ENCODE measurements around the gene MUCL1.

Gene MUCL1, protein sequence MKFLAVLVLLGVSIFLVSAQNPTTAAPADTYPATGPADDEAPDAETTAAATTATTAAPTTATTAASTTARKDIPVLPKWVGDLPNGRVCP

DNA sequence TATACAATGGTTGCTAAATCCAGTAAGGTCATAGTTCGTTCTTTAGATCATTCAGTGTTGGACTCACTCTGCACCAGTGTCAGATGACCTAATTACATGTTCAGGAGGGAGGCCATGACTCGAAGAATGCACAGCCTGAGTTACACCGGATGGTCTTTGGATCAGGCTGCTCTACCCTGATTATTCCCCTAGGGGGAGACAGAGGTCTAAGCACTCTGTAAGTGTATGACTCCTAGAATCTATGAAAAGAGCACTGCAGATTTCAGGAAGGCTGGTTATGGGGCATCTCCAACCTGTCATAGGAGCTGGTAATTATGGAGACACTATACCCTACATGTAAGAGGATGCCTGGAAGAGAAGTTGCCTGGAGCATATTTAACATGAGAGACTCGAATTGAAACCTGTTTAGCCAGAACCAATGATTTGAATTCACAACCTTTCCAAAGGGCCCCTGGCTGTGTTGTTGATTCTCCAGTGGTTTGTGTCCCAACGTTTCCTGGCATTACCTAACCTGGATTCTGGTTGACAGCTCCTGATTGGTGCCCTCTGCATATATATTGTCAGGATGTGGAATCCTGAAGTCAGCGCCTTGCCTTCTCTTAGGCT, at the start of gene MUCL1:
Gene MUCL1, plus strand, starts transcription at position 584 of the 606 bp plus-strand sequence. CDS start 67 bp downstream, outside the sequence.
- Histone ChIP-seq H3K36me3 (ENCODE audit: control insufficient read depth, insufficient read depth, low read length) (no peaks in the 10 kb centered on the region), H3K4me1 (ENCODE audit: control insufficient read depth, insufficient read depth, low read length) (no peaks in the 10 kb centered on the region), H3K4me3 (ENCODE audit: low read length) (no peak within 1 kb of the TSS), H3K27me3 (ENCODE audit: control insufficient read depth, insufficient read depth, low read length) (no peaks in the 10 kb centered on the region), H3K9ac (ENCODE audit: low read length) (no peak within 1 kb of the TSS), H3K27ac (ENCODE audit: low read depth, low read length) (no peak within 1 kb of the TSS)

GRCh38 chr12:54821676-54822075, 32.6 kb upstream of the MUCL1 start:
- Histone ChIP-seq H3K4me1 (ENCODE audit: control insufficient read depth, insufficient read depth, low read length) (no peaks in the 10 kb centered on the region), H3K36me3 (ENCODE audit: control insufficient read depth, insufficient read depth, low read length) (no peaks in the 10 kb centered on the region), H3K27me3 (ENCODE audit: control insufficient read depth, insufficient read depth, low read length) (no peaks in the 10 kb centered on the region), H3K4me3 (ENCODE audit: low read length) (no peak overlapping the region), H3K9ac (ENCODE audit: low read length) (no peak overlapping the region), H3K27ac (ENCODE audit: low read depth, low read length) (no peak overlapping the region)

- Histone ChIP-seq H3K4me1 (ENCODE audit: control insufficient read depth, insufficient read depth, low read length) (no peaks in the 10 kb centered on the region), H3K4me3 (ENCODE audit: low read length) (no peak overlapping the region), H3K9ac (ENCODE audit: low read length) (no peak overlapping the region), H3K27me3 (ENCODE audit: control insufficient read depth, insufficient read depth, low read length) (no peaks in the 10 kb centered on the region), H3K36me3 (ENCODE audit: control insufficient read depth, insufficient read depth, low read length) (no peaks in the 10 kb centered on the region), H3K27ac (ENCODE audit: low read depth, low read length) (no peak overlapping the region)
Observed at GRCh38 chr12:54824402-54824801, 29.9 kb upstream of the MUCL1 start.

DNA sequence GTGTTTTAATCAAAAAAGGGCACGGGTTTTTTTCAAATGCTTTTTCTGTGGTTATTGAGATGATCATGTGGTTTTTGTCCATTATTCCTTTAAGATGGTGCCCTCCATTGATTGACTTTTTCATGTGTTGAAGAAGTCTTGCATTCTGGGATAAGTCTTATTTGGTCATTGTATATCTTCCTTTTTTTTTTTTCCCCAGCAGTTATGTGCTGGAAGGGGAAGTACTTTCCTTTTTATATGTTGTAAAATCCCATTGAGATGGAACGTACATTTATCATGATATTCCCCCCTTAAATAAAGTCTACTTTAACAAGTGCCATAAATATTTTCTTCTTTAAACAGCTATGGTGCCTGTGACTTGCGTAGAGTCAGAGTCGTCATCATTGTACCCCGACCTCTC, 24.8 kb upstream of the MUCL1 start:
- Histone ChIP-seq H3K4me1 (ENCODE audit: control insufficient read depth, insufficient read depth, low read length) (no peaks in the 10 kb centered on the region), H3K9ac (ENCODE audit: low read length) (no peak overlapping the region), H3K27ac (ENCODE audit: low read depth, low read length) (no peak overlapping the region), H3K36me3 (ENCODE audit: control insufficient read depth, insufficient read depth, low read length) (no peaks in the 10 kb centered on the region), H3K4me3 (ENCODE audit: low read length) (no peak overlapping the region), H3K27me3 (ENCODE audit: control insufficient read depth, insufficient read depth, low read length) (no peaks in the 10 kb centered on the region)

DNA sequence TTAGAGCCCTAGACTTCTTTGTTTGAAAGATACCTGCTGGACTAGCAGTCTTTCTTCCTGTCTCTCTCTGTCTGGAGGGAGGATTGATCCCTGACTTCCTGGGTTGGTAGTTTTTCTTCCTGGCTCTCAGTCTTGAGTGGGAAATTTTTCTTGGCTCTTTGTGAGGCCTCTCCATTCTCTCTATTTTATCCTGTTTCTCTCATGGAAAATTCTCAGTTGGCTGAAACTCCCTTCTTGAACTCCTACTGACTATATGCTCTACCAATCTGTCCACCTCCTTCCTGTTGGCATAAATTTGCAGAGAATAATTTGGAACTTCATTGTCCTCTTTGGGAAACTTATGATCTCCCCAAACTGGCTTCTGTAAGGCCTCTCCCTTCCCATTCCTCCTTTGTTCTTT, 24.1 kb upstream of the MUCL1 start:
- H3K27ac ChIP-seq (ENCODE audit: low read depth, low read length), result no peak overlapping the region
- no peak overlapping the region for H3K9ac ChIP-seq (ENCODE audit: low read length)
- H3K27me3 ChIP-seq (ENCODE audit: control insufficient read depth, insufficient read depth, low read length), result no peaks in the 10 kb centered on the region
- no peaks in the 10 kb centered on the region for H3K36me3 ChIP-seq (ENCODE audit: control insufficient read depth, insufficient read depth, low read length)
- H3K4me3 ChIP-seq (ENCODE audit: low read length), result no peak overlapping the region
- H3K4me1 ChIP-seq (ENCODE audit: control insufficient read depth, insufficient read depth, low read length), result no peaks in the 10 kb centered on the region

DNA sequence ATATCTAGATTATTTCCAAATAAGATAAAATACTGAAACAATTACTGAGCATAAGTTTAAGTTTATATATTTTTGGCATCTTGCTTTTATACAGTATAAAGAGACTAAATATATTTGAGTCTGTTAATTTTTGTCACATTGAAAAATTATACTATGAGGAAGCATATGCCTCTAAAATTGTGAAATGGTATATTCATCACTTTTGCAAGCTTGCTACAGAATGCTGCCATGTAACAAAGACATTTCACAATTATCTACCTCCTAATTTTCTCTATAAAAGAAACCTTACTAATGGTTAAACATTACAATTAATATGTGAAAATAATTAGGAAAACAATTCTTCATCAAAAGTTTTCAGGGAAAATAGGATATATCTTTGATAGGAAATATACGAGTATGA, 22.7 kb upstream of the MUCL1 start:
- no peaks in the 10 kb centered on the region for H3K4me1 ChIP-seq (ENCODE audit: control insufficient read depth, insufficient read depth, low read length)
- no peaks in the 10 kb centered on the region for H3K27me3 ChIP-seq (ENCODE audit: control insufficient read depth, insufficient read depth, low read length)
- H3K4me3 ChIP-seq (ENCODE audit: low read length), result no peak overlapping the region
- H3K27ac ChIP-seq (ENCODE audit: low read depth, low read length), result no peak overlapping the region
- H3K36me3 ChIP-seq (ENCODE audit: control insufficient read depth, insufficient read depth, low read length), result no peaks in the 10 kb centered on the region
- H3K9ac ChIP-seq (ENCODE audit: low read length), result no peak overlapping the region

- no peaks in the 10 kb centered on the region for H3K4me1 ChIP-seq (ENCODE audit: control insufficient read depth, insufficient read depth, low read length)
- no peak overlapping the region for H3K27ac ChIP-seq (ENCODE audit: low read depth, low read length)
- H3K4me3 ChIP-seq (ENCODE audit: low read length), result no peak overlapping the region
- H3K36me3 ChIP-seq (ENCODE audit: control insufficient read depth, insufficient read depth, low read length), result no peaks in the 10 kb centered on the region
- H3K27me3 ChIP-seq (ENCODE audit: control insufficient read depth, insufficient read depth, low read length), result no peaks in the 10 kb centered on the region
- no peak overlapping the region for H3K9ac ChIP-seq (ENCODE audit: low read length)
Observed at GRCh38 chr12:54840244-54840865, 14.0 kb upstream of the MUCL1 start.

GRCh38 chr12:54857406-54857805, 3.1 kb downstream of the MUCL1 start:
- no peaks in the 10 kb centered on the region for H3K27me3 ChIP-seq (ENCODE audit: control insufficient read depth, insufficient read depth, low read length)
- no peaks in the 10 kb centered on the region for H3K4me1 ChIP-seq (ENCODE audit: control insufficient read depth, insufficient read depth, low read length)
- H3K27ac ChIP-seq (ENCODE audit: low read depth, low read length), result no peak overlapping the region

DNA sequence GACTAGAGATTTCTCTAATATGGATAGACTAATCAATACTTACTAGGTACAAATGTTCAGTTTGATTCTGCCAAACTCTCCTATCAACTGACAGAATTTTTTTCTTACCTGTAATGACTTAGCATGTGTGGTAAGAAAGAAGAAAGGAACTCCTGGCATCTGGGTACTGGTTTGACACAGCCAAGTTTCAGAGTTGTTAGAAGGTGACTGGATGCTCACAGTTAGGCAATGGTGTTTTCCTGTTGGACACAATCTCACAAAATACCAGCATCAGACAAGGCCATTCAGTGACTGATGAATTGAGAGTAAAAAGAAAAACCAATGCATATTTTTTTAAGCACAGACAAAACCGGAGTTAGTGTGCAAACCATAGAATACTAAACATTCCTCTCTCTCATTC, 4.2 kb downstream of the MUCL1 start:
- no peak overlapping the region for H3K4me3 ChIP-seq (ENCODE audit: low read length)
- no peak overlapping the region for H3K27ac ChIP-seq (ENCODE audit: low read depth, low read length)
- no peaks in the 10 kb centered on the region for H3K27me3 ChIP-seq (ENCODE audit: control insufficient read depth, insufficient read depth, low read length)
- H3K4me1 ChIP-seq (ENCODE audit: control insufficient read depth, insufficient read depth, low read length), result no peaks in the 10 kb centered on the region
- no peak overlapping the region for H3K9ac ChIP-seq (ENCODE audit: low read length)
- no peaks in the 10 kb centered on the region for H3K36me3 ChIP-seq (ENCODE audit: control insufficient read depth, insufficient read depth, low read length)

More at GRCh38 chr12:54857406-54857805, 3.1 kb downstream of the MUCL1 start:
- Histone ChIP-seq H3K9ac (ENCODE audit: low read length) (no peak overlapping the region), H3K36me3 (ENCODE audit: control insufficient read depth, insufficient read depth, low read length) (no peaks in the 10 kb centered on the region), H3K4me3 (ENCODE audit: low read length) (no peak overlapping the region)

DNA sequence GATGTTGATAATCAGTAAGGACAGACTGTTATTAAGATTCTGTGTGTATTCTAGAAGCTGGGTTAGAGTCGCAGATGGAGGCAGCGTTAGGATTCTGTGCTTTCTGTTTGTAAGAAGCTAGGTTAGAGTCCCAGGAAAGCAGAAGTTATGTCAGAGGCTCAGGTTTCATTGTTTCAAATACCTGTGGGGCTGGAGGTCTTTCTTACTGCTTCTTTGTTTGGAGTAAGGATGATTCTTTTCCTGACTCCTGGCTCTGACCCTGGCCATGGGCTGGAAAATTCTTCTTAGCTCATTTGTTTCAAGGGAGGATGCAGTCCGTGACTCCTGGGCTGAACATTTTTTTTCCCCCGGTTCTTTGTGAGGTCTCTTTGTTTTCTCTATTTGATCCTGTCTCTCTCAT, 5.2 kb downstream of the MUCL1 start:
- Histone ChIP-seq H3K27me3 (ENCODE audit: control insufficient read depth, insufficient read depth, low read length) (no peaks in the 10 kb centered on the region), H3K36me3 (ENCODE audit: control insufficient read depth, insufficient read depth, low read length) (no peaks in the 10 kb centered on the region), H3K4me1 (ENCODE audit: control insufficient read depth, insufficient read depth, low read length) (no peaks in the 10 kb centered on the region), H3K9ac (ENCODE audit: low read length) (no peak overlapping the region), H3K27ac (ENCODE audit: low read depth, low read length) (no peak overlapping the region), H3K4me3 (ENCODE audit: low read length) (no peak overlapping the region)

DNA sequence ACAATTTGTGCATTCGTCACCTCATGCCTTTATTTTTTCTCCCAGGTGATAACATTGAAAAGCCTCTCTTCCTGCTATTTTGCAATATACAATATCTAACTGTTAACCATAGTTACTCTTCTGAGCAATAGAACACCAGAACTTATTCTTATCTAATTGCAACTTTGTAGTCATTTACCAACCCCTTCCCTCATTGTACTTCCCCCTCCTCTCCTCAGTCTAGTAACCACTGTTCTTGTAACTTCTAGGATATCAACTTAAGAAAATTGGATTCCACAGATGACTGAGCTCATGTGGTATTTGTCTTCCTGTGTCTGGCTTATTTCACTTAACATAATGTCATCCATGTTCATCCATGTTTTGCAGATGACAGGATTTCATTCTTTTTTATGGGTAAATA, 7.6 kb downstream of the MUCL1 start:
- H3K27me3 ChIP-seq (ENCODE audit: control insufficient read depth, insufficient read depth, low read length), result no peaks in the 10 kb centered on the region
- no peaks in the 10 kb centered on the region for H3K4me1 ChIP-seq (ENCODE audit: control insufficient read depth, insufficient read depth, low read length)
- H3K4me3 ChIP-seq (ENCODE audit: low read length), result no peak overlapping the region
- no peak overlapping the region for H3K27ac ChIP-seq (ENCODE audit: low read depth, low read length)
- H3K36me3 ChIP-seq (ENCODE audit: control insufficient read depth, insufficient read depth, low read length), result no peaks in the 10 kb centered on the region
- H3K9ac ChIP-seq (ENCODE audit: low read length), result no peak overlapping the region

- H3K9ac ChIP-seq (ENCODE audit: low read length), result no peak overlapping the region
- no peaks in the 10 kb centered on the region for H3K4me1 ChIP-seq (ENCODE audit: control insufficient read depth, insufficient read depth, low read length)
- no peak overlapping the region for H3K4me3 ChIP-seq (ENCODE audit: low read length)
- no peaks in the 10 kb centered on the region for H3K36me3 ChIP-seq (ENCODE audit: control insufficient read depth, insufficient read depth, low read length)
- no peak overlapping the region for H3K27ac ChIP-seq (ENCODE audit: low read depth, low read length)
- no peaks in the 10 kb centered on the region for H3K27me3 ChIP-seq (ENCODE audit: control insufficient read depth, insufficient read depth, low read length)
Observed at GRCh38 chr12:54863948-54864618, 9.8 kb downstream of the MUCL1 start.

Data from rectal smooth muscle tissue (tissue), 1 donor.